Tibial nerve (tissue), 4 donors: ENCODE results near the gene KRTAP4-2. TPM values are rescaled to one million over a fixed set of nuclear protein-coding genes. Genes with fewer than 3 reads are reported as not detected.

Experiments
- DNase-seq, 2 donors: peaks; one replicate each; pipeline ENCODE4 v3.0.0-alpha.2; 2019; ENCODE audit warnings: low spot score in 2 of 2
- H3K27ac ChIP-seq, 4 donors: fragments of 200-600 bp; sonication (generic) in 3 of 4; one replicate each; pipeline ENCODE4 v1.5.1; 2017 to 2019; ENCODE audit warnings: mild to moderate bottlenecking in 1 of 4
- H3K27me3 ChIP-seq, 2 donors: fragments of 200-600 bp; sonication (generic) in 1 of 2; one replicate each; pipeline versions ENCODE4 v1.5.1 to v1.6.0; 2017 to 2019
- H3K36me3 ChIP-seq, 3 donors: fragments of 200-600 bp; sonication (generic); one replicate each; pipeline ENCODE4 v1.5.1; 2018 to 2019
- H3K4me1 ChIP-seq, 4 donors: fragments of 200-600 bp; sonication (generic) in 3 of 4; one replicate each; pipeline ENCODE4 v1.5.1; 2017 to 2019
- H3K4me3 ChIP-seq, 4 donors: fragments of 200-600 bp; sonication (generic) in 3 of 4; one replicate each; pipeline ENCODE4 v1.5.1; 2017 to 2019; ENCODE audit warnings: mild to moderate bottlenecking in 1 of 4, moderate library complexity in 1 of 4
- H3K9me3 ChIP-seq, 4 donors: fragments of 200-600 bp; sonication (generic) in 3 of 4; one replicate each; pipeline ENCODE4 v1.5.1; 2017 to 2019
- EP300 ChIP-seq, 2 donors: sonication (generic); formaldehyde crosslinking; IDR thresholded peaks; one replicate each; pipeline ENCODE4 v1.6.1; 2017; ENCODE audit warnings: antibody characterized with exemption in 2 of 2, mild to moderate bottlenecking in 1 of 2
- POLR2A ChIP-seq, 2 donors: fragments of 450-650 bp; IDR thresholded peaks; one replicate each; pipeline ENCODE4 v1.6.1; 2017; ENCODE audit warnings: antibody characterized with exemption in 2 of 2, mild to moderate bottlenecking in 2 of 2, moderate library complexity in 2 of 2
- whole genome bisulfite sequencing, 2 donors: methylation state at CpG; one replicate each; pipeline ENCODE4 v1.1.5; 2018; 5-methylcytosine and 5-hydroxymethylcytosine counted together
- total RNA-seq, 4 donors: library from RNA; depleted of rRNA; stranded (reverse); fragments of >200 nt; gene quantifications; one replicate each; pipeline ENCODE4 v1.1.0, GENCODE V29; 2016
- TF ChIP-seq, protein P1 (sequence below), 5 experiments: fragments of 200-600 bp in 3 of 5; fragments of 450-650 bp in 2 of 5; sonication (generic) in 3 of 5; IDR thresholded peaks; one replicate each; pipeline ENCODE4 v1.5.1; 2016 to 2019; ENCODE audit warnings: antibody characterized with exemption in 5 of 5, mild to moderate bottlenecking in 3 of 5, moderate library complexity in 2 of 5

Gene KRTAP4-2
- total RNA-seq, 4 donors from 2014 or later = not detected

DNA sequence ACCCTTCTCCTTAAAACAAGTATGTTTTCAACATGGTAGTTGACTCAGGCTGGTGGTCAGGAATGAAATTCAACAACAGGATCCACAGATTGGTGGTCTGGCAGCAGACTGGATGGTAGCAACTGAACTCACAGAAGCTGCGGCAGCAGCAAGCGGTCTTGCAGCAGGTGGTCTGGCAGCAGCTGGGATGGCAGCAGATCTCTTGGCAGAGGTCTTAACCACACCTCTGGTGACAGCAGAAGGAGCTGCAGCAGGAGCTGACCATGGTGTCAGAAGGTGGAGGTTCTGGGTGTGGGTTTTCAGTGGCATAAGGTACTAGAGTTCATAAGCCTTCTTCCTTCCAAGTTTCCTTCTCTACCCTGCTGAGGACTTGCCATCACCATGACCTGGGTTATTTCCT lies 8.9 kb upstream of the KRTAP4-2 start:
- H3K27ac ChIP-seq = no peak overlapping the region
- TF ChIP-seq POLR2A (IDR thresholded peaks at IDR 0.05) = no peak
- TF ChIP-seq, protein P1, sequence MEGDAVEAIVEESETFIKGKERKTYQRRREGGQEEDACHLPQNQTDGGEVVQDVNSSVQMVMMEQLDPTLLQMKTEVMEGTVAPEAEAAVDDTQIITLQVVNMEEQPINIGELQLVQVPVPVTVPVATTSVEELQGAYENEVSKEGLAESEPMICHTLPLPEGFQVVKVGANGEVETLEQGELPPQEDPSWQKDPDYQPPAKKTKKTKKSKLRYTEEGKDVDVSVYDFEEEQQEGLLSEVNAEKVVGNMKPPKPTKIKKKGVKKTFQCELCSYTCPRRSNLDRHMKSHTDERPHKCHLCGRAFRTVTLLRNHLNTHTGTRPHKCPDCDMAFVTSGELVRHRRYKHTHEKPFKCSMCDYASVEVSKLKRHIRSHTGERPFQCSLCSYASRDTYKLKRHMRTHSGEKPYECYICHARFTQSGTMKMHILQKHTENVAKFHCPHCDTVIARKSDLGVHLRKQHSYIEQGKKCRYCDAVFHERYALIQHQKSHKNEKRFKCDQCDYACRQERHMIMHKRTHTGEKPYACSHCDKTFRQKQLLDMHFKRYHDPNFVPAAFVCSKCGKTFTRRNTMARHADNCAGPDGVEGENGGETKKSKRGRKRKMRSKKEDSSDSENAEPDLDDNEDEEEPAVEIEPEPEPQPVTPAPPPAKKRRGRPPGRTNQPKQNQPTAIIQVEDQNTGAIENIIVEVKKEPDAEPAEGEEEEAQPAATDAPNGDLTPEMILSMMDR (IDR thresholded peaks at IDR 0.05) = no peak
- no peak for TF ChIP-seq EP300 (IDR thresholded peaks at IDR 0.05)
- H3K9me3 ChIP-seq = peaks cover 0 to 7% (median 0%) of the 10 kb centered on the region in 4 donors
- no peaks in the 10 kb centered on the region for H3K36me3 ChIP-seq
- 90 to 92% methylated on average over 2 of the region's 2 CpGs for WGBS, 2 donors
- no peaks in the 10 kb centered on the region for H3K27me3 ChIP-seq
- DNase-seq = no peak
- H3K4me3 ChIP-seq = no peak overlapping the region
- H3K4me1 ChIP-seq = no peaks in the 10 kb centered on the region

DNA sequence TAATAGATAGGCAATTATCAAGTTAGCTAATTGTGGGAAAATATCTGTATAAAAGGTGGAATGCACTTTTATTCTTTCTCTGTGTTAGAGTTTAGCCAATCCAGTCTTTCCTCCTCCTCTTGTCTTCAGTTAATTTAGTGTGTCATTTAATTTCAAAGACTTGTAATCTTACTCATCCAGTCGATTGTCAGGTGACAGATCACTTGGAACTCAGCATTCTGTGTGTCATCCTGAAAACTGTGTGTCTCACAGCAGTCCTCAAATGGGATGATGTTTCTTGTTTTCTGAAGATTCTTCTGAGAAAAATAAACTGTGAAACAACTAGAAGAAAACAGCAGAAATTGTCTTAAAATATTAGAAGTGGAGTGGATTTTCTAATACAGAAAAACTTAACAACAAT lies 7.0 kb upstream of the KRTAP4-2 start:
- H3K4me3 ChIP-seq = no peak overlapping the region
- TF ChIP-seq EP300 (IDR thresholded peaks at IDR 0.05) = no peak
- TF ChIP-seq POLR2A (IDR thresholded peaks at IDR 0.05) = no peak
- TF ChIP-seq, protein P1 (IDR thresholded peaks at IDR 0.05) = no peak
- 61 to 76% methylated on average over 1 of the region's 1 CpG for WGBS, 2 donors
- no peak overlapping the region for H3K27ac ChIP-seq
- H3K27me3 ChIP-seq = no peaks in the 10 kb centered on the region
- H3K36me3 ChIP-seq = no peaks in the 10 kb centered on the region
- no peak for DNase-seq
- H3K4me1 ChIP-seq = no peaks in the 10 kb centered on the region
- H3K9me3 ChIP-seq = peaks cover 0 to 7% (median 0%) of the 10 kb centered on the region in 4 donors

DNA sequence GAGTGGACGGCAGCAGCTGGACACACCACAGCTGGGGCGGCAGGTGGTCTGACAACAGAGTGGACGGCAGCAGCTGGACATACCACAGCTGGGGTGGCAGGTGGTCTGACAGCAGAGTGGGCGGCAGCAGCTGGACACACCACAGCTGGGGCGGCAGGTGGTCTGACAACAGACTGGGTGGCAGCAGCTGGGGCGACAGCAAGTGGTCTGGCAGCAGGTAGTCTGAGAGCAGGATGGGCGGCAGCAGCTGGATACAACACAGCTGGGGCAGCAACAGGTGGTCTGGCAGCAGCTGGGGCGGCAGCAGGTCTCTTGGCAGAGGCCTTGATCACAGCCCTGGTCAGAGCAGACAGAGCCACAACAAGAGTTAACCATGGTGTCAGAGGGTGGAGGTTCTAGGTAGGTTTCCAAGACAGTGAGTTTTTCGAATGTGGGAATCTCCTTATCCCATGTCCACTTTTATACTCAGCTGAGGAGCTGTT lies 6.5 kb upstream of the KRTAP4-2 start, which contains the start of gene KRTAP4-1:
Gene KRTAP4-1 (minus strand): TSS at position 432 of the 482 bp plus-strand sequence. CDS start 57 bp downstream, at position 375.
- Histone ChIP-seq H3K4me1 (no peaks in the 10 kb centered on the region), H3K9me3 (peaks cover 0 to 7% (median 0%) of the 10 kb centered on the region in 4 donors), H3K4me3 (no peak within 1 kb of the TSS), H3K36me3 (no peaks in the 10 kb centered on the region), H3K27ac (no peak within 1 kb of the TSS), H3K27me3 (no peaks in the 10 kb centered on the region)
- TF ChIP-seq, protein P1 (IDR thresholded peaks at IDR 0.05) = no peak
- no peak for TF ChIP-seq POLR2A (IDR thresholded peaks at IDR 0.05)
- no peak for TF ChIP-seq EP300 (IDR thresholded peaks at IDR 0.05)
- no peak for DNase-seq
- 73 to 74% methylated on average over 7 to 9 of the region's 9 CpGs for WGBS, 2 donors

DNA sequence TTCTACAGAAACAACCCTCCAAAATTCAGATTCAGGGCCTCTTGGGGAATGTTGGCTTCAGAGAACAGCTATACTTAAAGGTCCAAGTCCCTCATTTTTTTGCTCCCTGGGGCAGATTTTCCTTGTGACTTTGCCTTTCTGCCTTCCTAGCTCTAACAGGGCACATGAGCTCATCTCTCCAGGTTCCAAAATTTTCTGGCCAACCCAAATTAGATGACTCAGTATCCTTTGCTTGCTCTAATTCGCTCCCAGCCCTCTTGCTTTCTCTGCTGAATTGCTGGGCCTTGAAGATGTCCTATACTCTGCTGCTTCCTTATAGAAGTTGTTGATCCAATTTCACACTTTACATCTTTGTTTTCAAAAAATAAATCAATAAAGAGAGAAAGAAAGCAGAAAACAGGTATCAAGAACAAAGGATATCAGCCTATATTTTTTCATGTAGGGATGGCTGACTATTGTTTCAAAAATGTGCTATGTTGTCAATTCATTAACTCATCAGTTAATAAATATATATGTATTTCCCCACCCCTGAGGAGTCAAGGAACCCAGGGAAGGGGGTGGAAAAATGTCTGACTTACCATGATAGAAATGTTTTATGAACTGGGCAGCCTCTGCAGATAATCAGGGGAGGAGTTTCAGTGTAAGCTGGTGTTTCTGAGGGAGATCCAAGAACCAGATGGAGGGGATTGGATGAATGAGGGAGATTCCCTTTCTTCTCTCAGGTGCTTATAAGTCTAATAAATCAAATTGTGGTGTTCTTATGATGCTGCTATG lies 1.0 kb upstream of the KRTAP4-2 start:
- Histone ChIP-seq H3K27ac (no peak overlapping the region), H3K27me3 (no peaks in the 10 kb centered on the region), H3K4me1 (no peaks in the 10 kb centered on the region), H3K4me3 (no peak overlapping the region), H3K36me3 (no peaks in the 10 kb centered on the region), H3K9me3 (no peaks in the 10 kb centered on the region)
- no peak for DNase-seq
- TF ChIP-seq POLR2A (IDR thresholded peaks at IDR 0.05) = no peak
- 73 to 86% methylated on average over 1 of the region's 1 CpG for WGBS, 2 donors

DNA sequence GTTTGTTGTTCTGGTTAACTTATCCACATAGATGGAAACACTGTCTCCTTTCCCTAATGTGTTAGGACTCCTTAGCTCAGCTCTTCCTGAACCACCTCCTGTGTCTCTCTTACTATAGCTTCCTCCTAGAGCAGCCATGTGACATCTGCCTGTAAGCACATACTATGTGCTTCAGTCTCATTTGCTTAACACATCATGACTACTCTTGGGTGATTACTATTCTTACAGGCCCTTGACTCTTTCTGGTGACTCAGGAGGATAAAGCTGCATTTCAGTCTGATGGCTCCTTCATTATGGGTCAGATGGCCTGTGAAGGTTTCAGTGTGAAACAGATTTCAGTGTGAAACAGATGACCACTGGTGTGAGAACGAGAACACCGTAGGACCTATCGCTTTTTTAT lies 320 bp upstream of the KRTAP4-2 start:
- WGBS, 2 donors = 87 to 95% methylated on average over 3 of the region's 3 CpGs
- Histone ChIP-seq H3K27ac (no peak overlapping the region), H3K9me3 (no peaks in the 10 kb centered on the region), H3K4me1 (no peaks in the 10 kb centered on the region), H3K4me3 (no peak overlapping the region), H3K36me3 (no peaks in the 10 kb centered on the region), H3K27me3 (no peaks in the 10 kb centered on the region)
- DNase-seq = no peak
- TF ChIP-seq POLR2A (IDR thresholded peaks at IDR 0.05) (no peak), EP300 (IDR thresholded peaks at IDR 0.05) (no peak)
- TF ChIP-seq, protein P1 (IDR thresholded peaks at IDR 0.05) = no peak
